HG02973 (cell line): ENCODE data around the gene TRABD2A.
"Not testable (repeated sequence)": the region's sequence is repeated elsewhere in the genome, so short reads cannot be mapped to it uniquely, and the experiment has no call there.

ENCODE experiments used
- ATAC-seq: cut with Tn5 transposase; IDR thresholded peaks from one replicate; pipeline ENCODE4 v1.9.1; 2021; ENCODE audit warnings: moderate library complexity; ENCODE audit not compliant: unreplicated experiment

Gene TRABD2A

GRCh38 chr2:84880395-84880644 lies 564 bp downstream of the TRABD2A start:
- ATAC-seq, result no peak

DNA sequence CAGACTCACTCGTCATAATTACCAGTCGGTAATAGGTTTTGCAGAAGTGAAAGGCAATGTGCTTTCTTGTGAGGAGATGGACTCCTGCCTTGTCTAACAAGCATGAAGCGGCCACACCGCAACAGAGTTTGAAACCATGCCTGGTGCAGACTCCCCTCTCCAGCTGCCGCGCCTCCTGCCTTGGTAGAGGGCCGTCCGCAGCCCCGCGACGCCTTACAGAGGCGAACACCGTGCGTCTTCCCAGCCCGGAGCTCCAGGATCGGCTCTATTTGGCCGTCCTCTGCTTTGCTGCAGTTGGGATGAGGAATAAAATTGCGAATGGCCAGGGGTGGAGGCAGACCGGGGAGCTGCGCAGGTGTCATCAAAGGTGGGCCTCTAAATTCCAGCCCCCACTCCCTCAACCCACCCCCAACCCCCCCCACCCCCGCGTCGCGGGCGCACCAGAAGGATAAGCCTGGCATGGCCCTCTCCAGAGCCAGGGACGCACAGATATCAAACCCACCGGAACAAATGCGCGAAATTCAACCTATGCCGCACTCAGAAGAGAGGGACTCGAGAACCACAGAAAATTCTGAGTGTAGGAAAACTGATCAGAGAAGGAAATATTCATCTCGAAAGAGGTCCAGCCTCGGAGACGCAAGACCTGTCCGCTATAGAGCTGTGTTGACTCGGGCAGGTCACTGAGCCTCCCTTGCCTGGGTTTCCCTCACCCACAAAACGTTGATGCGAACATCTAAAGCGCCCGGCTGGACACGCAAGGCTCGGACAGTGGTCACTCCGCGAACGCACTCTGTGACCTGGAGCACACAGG lies 1.1 kb downstream of the TRABD2A start:
- ATAC-seq, result peak; percentile 56

DNA sequence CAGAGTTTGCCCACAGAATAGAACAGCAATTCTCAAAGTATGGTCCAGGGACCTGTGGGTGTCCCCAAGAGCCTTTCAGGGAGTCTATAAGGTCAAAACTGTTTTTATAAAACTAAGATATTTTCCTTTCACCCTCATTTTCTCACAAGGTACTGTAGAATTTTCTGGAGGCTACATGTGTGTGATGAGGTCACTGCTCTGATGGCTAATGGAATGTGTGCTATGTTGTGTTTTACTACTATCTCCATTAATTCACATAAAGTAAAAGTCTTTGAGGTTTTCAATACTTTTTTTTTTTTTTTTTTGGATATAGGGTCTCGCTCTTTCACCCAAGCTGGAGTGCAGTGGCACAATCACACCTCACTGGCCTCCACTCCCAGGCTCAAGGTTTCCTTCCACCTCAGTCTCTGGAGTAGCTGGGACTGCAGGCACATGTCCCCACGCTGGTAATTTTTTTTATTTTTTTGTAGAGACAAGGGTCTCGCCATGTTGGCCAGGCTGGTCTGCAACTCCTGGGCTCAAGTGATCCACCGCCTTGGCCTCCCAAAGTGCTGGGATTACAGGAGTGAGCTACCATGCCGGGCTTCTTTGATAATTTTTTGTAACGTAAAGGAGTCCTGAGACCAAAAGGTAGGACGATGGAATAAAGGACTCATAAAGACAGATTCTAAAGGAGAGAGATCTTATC lies 1.8 kb downstream of the TRABD2A start:
- no peak for ATAC-seq

DNA sequence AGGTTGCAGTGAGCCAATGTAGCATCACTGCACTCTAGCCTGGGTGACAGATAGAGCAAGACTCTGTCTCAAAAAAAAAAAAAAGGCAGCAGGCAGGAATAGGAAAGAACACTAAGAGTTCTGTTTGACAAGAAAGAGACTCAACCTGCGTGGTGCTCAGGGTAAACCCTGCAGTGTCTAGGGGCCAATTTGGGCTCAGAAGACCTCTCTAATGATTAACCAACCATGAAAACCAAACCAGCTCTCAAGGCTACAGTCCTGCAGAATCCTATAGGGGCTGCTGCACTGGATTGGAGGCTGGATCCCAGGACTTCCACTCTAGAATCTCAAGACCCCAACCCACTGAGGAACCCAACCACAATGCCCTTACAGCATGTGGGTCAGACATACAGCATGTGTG lies 2.4 kb downstream of the TRABD2A start:
- ATAC-seq, result no peak

DNA sequence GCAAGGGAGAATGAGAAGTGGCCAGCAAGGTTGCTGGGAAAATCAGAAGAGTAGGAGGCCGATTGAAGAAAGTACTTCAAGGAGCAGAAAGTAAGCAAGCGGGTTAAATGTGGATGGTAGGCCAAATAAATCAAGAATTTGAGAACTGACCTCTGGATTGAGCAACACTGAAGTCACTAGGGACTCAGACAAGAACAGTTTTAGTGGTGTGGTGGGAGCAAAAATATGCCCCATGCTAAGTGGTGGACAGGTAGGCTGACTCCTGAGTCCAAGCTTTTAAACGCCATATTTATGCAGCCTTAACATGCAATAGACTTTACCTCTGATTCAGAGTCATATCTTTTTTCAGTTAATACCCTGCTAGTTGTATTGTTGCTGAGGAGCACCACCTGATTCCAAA lies 4.5 kb downstream of the TRABD2A start:
- no peak for ATAC-seq

GRCh38 chr2:84875619-84876018 lies 5.3 kb downstream of the TRABD2A start:
- ATAC-seq, result not testable (repeated sequence)

DNA sequence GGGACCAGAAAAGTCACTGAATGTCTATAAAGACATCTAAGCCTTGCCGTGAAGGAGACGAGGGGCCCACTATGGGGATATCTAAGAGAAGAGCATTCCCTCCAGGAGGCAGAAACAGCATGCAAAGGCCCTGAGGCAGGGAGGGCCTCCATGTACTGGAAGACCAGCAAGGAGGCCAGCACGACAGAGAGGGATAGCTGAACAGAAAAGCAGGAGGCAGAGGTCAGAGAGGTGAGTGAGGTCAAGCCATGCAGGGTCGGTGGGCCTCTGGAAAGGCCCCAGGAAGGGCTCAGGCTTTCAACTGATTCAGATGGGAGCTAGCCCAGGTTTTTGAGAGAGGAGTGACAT lies 5.7 kb downstream of the TRABD2A start:
- no peak for ATAC-seq

DNA sequence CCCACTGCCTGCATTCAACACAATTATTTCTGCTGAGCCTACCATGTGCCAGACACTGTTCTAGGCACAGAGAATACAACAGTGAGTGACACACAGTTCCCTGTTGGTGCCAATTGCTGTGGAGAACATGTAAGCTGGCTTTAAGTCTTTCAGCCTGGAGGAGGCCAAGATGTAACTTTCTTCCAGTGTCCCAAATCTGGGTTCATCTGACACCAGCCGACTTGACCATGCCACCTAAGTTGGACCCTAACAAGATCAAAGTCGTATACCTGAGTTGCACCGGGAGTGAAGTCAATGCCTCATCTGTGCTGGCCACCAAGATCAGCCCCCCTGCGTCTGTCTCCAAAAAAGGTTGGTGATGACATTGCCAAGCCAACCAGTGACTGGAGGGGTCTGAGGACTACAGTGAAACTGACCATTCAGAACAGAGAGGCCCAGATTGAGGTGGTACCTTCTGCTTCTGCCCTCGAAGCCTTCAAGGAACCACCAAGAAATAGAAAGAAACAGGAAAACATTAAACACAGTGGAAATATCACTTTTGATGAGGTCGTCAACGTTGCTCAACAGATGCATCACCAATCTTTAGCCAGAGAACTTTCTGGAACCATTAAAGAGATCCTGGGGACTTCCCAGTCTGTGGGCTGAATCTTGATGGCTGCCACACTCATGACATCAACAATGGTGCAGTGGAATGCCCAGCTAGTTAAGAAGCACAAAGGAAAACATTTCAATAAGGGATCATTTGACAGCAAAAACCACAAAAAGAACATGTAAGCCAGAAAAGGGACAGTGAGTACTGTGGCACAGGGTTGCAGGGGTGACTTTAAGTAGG lies 6.3 kb downstream of the TRABD2A start:
- no peak for ATAC-seq

DNA sequence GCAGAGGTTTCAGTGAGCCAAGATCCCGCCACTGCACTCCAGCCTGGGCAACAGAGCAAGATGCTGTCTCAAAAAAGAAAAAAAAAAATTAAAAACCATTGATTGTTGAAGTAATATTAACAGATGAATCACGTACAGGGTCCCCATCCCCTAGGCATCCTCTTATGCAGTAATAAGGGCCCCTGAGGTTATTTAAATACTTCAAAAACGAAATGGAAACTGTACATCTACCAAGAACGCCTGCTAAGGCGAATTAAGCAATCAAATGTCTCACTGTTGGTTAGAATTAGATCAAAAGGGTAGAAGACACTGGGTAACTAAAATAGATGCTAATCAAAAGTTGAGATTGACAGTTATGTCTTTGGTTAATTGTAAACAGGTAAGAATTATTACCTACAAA lies 7.5 kb downstream of the TRABD2A start:
- no peak for ATAC-seq

DNA sequence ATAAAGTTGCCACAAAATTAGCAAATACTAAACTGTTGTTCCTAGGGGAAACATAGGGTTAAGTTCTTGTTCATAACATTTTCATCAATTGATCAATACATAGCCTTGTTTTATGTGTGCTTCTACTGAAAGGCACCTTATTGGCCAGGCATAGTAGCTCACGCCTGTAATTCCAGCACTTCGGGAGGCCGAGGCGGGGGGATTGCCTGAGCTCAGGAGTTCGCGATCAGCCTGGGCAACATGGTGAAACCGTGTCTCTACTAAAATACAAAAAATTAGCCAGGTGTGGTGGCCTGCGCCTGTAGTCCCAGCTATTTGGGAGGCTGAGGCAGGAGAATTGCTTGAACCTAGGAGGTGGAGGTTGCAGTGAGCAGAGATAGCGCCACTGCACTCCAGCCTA lies 8.2 kb downstream of the TRABD2A start:
- ATAC-seq, result not testable (repeated sequence)

DNA sequence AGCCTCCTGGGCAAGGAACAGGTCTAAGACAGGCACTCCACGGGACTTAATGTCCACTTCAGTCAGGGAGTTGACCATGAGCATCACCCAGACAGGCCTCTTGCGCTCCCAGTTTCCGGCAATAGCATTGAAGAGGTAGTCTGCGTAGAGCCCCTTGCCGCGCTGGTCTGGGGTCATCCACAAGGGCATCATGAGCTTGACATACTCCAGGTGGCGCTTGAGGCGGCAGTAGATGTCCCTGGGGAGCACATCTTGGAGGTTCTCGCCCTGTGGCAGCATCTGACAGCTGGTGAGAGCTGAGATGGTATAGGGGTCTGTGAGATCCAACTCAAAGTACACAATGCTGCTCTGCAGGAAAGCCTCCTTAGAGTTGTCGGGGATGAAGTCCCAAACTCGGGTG lies 10.6 kb downstream of the TRABD2A start:
- ATAC-seq, result no peak

- ATAC-seq, result not testable (repeated sequence)
These were observed 12.6 kb downstream of the TRABD2A start for GRCh38 chr2:84868327-84868726.

GRCh38 chr2:84866122-84866521 lies 14.8 kb downstream of the TRABD2A start:
- ATAC-seq, result no peak

DNA sequence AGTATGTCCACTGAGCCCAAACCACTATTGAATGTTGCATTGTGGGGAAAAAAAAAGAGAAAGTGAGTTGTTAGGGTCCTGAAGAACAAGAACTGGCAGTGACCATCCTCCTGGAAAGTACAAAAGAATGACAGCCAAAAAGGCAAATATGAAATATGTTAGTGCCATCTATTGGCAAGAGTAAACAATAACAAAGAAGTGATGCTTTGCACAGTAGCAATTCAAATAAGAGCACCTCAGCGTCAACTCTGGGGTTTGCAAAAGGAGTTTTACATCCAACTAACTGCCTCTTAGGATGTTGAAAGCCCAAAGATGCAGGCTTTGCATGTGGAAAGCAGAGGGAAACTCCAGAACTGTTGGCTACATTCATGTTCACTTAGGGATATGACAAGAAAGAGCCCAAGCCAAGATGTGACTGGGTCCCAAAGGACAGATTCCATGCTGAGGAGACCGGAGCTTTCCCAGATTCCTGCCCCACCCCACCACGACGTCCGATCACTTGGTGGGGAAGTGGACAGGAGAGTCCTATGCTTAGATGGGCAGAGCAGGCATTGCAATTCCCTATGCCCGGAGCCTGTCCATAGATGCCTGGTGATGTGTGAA lies 15.6 kb downstream of the TRABD2A start:
- peak; percentile 60 for ATAC-seq

DNA sequence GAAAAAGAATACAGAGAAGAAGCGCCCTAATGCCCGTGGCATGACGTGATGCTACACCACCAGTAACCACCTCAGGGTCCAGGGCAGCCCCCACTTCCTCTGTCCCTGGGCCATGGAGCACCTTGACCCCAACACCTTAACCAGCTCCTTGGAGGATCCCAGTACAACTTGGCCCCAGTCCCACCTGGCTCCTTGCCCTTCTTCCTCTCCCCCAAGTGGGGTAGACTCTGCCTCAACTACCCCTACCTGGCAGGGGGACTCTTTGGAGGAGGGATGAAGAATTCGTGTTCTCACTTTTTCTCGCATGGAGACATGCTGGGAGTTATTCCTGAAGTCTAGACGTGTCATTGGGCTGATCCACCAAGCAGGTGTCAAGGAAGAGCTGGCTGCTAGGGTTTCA lies 18.9 kb downstream of the TRABD2A start:
- ATAC-seq, result no peak

- ATAC-seq, result no peak
These were observed 19.3 kb downstream of the TRABD2A start for GRCh38 chr2:84861539-84861938.

- no peak for ATAC-seq
These were observed 21.9 kb downstream of the TRABD2A start for GRCh38 chr2:84858937-84859336.

DNA sequence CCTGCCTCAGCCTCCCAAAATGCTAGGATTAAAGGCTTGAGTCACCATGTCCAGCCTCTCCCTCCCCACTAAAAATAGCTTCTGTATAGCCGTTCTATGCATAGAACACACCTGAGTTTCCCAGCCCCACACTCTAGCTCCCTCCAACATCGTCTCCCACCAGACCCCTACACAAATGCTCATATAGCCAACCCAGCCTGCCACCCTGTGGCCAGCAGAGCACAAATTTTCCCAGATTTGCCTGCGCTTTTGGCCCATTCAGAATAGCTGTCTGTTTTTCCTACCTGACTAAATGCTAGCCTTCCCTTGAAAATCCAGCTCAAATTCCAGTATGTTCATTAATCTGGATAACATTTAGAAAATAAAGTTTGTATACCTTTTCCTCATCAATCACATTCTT lies 22.8 kb downstream of the TRABD2A start:
- no peak for ATAC-seq

DNA sequence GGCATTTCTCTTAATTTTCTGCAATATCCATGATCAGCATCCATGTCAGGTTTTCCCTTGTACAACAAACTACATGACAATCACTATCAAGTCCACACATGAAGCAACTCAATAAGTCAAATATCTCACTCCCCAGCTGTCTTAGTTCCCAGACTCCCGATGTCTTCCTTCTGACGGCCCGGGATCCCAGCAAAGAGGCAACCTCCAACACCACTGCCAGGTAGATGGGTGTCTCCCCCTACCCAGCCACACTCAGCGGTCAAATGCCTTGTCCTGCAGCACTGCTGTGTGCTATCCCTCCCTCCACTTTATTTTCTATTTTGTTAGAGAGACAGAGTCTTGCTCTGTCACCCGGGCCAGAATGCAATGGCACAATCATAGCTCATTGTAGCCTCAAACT lies 23.3 kb downstream of the TRABD2A start:
- ATAC-seq, result no peak

DNA sequence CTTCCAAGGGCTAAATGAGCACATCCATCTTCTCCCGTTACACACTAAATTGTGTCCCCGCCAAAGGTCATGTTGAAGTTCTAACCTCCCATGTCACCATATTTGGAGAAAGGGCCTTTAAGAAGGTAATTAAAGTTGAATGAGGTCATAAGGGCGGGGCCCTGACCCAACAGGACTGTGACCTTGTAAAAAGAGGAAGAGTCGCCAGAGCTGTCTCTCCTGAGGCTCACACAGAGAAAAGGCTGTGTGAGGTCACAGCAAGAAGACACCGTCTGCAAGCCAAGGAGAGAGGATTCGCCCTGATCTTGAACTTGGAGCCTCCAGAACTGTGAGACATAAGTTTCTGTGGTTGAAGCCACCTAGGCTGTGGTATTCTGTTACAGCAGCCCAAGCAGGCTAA lies 24.1 kb downstream of the TRABD2A start:
- ATAC-seq, result peak; percentile 62

- ATAC-seq, result no peak
These were observed 25.2 kb downstream of the TRABD2A start for GRCh38 chr2:84855731-84856130.

DNA sequence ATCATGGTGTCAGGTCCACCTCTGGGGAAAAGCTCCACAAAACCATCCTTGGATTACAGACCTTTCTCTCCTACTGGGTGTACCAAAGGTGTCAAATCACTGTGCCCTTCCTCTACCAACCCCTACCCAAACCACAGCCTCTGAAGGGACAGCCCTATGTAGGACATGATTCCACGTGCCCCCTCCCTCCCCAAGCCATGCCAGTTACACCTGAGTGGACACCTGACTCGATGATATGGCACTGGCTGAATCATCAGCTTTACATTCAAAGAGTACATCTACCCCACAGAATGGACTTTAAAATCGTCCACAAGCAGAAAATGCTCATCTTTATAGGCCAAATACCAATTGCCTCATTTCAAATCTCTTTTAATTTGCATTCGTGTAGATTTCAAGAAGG lies 26.0 kb downstream of the TRABD2A start:
- no peak for ATAC-seq
